Astrocyte (in vitro differentiated cells and primary cell): ENCODE measurements around the gene NXPE3. TPM values are rescaled to one million over a fixed set of nuclear protein-coding genes. Genes with fewer than 3 reads are reported as not detected.

ENCODE experiments used
- total RNA-seq: library from RNA; stranded (reverse); gene quantifications from 2 replicates; pipeline ENCODE4 v1.2.1, GENCODE V29; 2021

Gene NXPE3
- total RNA-seq, 1 donor from 2014 or later: 46.4 TPM

Other genes starting within 250 kb of the NXPE3 start
- 23.0 and 26.8 TPM in 2 replicates for gene TRMT10C, start 217.3 kb upstream of the NXPE3 start, total RNA-seq
- gene PCNP, start 205.0 kb upstream of the NXPE3 start, total RNA-seq: 147 and 151 TPM in 2 replicates
- 19.4 and 20.9 TPM in 2 replicates for gene ZBTB11, start 102.1 kb upstream of the NXPE3 start, total RNA-seq
- 939 and 1,022 TPM in 2 replicates for gene RPL24, start 92.5 kb upstream of the NXPE3 start, total RNA-seq
- gene CEP97, start 54.6 kb upstream of the NXPE3 start, total RNA-seq: 10.1 and 11.5 TPM in 2 replicates
- gene NFKBIZ, start 70.3 kb downstream of the NXPE3 start, total RNA-seq: 30.6 and 39.6 TPM in 2 replicates